ENCODE measurements around the gene PADI3.

GRCh38 chr1:17310068-17310640 is 61.3 kb downstream of the PADI3 start:
- TF ChIP-seq, protein P1, sequence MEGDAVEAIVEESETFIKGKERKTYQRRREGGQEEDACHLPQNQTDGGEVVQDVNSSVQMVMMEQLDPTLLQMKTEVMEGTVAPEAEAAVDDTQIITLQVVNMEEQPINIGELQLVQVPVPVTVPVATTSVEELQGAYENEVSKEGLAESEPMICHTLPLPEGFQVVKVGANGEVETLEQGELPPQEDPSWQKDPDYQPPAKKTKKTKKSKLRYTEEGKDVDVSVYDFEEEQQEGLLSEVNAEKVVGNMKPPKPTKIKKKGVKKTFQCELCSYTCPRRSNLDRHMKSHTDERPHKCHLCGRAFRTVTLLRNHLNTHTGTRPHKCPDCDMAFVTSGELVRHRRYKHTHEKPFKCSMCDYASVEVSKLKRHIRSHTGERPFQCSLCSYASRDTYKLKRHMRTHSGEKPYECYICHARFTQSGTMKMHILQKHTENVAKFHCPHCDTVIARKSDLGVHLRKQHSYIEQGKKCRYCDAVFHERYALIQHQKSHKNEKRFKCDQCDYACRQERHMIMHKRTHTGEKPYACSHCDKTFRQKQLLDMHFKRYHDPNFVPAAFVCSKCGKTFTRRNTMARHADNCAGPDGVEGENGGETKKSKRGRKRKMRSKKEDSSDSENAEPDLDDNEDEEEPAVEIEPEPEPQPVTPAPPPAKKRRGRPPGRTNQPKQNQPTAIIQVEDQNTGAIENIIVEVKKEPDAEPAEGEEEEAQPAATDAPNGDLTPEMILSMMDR (IDR thresholded peaks at IDR 0.05; ENCODE audit: low read depth, low read length), result no peak
- no peak for TF ChIP-seq POLR2A (IDR thresholded peaks at IDR 0.05; ENCODE audit: extremely low read depth, insufficient read length)
- TF ChIP-seq MYC (IDR thresholded peaks at IDR 0.05; ENCODE audit: low read depth, low read length), result no peak
- TF ChIP-seq, protein P2, sequence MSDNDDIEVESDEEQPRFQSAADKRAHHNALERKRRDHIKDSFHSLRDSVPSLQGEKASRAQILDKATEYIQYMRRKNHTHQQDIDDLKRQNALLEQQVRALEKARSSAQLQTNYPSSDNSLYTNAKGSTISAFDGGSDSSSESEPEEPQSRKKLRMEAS (IDR thresholded peaks at IDR 0.05; ENCODE audit: low read depth, low read length), result no peak
